ENCODE data around the gene CAMK2G.
"Not testable (repeated sequence)": the region's sequence is repeated elsewhere in the genome, so short reads cannot be mapped to it uniquely, and the experiment has no call there.

Gene CAMK2G

DNA sequence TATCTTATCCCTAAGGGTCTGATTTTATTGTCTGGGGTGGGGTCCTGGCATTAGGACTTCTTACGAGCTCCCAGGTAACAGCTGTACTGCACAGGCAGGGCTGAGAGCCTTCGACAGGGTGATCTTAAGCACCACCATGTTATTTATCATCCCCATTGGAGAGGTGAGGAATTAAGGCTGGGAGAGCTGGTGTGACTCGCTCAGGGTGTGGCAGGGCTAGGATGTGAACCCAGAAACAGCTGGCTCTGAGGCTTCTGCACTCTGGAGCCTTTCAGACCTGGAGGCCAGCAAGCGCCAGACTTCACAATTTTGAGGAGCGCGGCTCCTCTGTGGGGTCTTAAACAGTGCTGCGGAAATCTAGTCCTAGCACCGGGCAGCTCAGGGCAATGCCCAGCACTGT lies 35.5 kb downstream of the CAMK2G start:
- DNase-seq = no peak

DNA sequence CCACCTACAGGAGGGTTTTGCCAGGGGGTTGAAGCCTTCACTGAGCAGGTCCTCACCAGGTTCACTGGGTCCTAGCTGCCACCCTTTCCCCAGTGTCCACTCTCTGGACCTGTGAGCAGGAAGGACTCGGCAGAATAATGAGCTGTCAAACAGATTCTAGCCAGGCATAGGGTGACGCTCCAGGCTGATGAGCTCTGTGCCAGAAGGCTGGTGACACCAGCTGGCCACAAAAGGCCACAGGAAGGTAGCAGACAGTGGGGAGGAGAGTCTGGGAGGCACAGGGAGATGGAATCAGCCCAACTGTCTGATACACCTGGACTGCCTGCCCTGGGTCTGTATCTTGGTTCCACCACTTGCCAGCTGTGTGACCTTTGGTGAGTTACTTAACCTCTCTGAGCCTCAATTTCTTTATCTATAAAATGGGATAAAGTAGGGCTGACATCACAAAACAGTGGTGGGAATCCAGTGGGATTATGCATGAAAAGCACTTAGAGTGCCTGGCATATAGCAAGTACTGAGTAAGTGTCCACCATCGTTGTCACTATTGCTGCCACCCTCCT lies 36.3 kb downstream of the CAMK2G start:
- DNase-seq = no peak

DNA sequence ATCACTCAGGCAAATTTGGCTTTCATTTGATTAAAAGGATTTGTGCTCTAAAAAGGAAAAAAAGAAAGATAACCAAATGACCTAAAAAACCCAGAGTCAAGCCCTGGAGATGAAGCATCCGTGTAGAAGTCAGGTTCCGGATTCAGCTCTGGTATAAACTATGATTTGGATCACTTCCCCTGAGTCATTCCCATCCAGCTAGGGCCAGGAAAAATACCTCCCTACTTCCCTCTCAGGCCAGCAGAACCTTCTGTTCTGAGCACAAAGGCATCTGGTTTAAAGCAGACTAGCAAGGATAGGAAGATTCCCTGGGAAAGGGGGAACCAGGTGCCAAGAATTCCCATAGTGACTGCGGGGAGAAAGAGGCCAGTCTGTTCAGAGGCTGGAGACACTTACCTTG lies 37.3 kb downstream of the CAMK2G start:
- DNase-seq = no peak

DNA sequence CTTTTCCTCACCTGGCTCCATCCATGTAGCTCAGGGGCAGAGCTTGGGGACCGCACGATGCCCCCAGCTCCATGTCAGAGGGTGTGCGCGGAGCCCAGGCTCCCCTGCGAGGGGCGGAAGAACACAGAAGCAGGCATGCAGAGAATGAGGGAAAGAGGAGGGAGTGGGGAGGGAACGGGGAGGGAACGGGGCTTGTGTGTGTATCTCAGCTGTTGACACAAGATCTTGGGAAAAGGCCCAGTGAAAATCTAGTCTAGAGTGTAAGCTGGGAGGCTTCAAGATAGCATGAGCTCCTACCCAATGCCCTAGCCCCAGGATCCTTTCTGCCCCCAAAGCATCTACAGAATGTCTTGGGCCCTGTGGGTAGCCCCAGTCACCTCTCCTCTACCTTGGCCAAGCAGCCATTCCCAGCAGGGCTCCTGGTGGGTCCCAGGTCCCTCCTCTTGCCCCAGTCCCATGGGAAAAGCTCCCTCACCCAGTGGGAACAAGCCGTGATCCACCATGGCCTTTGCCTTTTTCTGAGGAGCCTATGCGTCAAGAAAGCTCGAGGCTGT lies 37.9 kb downstream of the CAMK2G start:
- DNase-seq = no peak

DNA sequence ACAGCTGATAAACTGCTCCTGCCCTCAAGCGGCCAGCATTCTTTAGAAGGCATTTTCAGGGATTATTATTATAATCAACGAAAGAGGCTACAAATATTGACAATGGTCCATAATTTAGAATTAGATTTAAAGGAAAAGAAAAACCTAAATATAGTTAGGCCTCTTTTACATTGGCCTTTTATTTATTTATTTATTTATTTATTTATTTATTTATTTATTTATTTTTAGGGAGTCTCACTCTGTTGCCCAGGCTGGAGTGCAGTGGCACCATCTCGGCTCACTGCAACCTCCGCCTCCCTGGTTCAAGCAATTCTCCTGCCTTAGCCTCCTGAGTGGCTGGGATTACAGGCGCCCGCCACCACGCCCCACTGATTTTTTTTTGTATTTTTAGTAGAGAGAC lies 45.3 kb downstream of the CAMK2G start:
- DNase-seq = not testable (repeated sequence)

DNA sequence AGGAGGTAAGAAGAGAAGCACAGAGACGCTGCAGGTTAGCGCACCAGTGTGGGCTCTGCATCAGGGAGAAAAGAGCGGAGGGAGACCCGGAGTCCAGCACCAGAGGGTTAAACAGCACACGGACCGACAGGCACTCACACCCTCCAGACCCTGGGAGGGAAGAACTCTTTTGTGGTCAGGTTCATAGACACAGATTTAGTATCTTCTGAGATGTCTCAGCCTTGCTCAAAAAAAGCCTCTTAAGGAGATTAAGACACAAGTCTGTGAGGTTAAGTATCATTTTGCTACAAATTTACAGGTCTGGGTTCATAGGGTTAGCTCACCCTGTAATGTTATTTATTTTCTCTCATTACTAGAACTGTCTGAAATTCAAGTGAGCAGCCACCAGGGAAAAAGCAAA lies 46.2 kb downstream of the CAMK2G start:
- no peak for DNase-seq

DNA sequence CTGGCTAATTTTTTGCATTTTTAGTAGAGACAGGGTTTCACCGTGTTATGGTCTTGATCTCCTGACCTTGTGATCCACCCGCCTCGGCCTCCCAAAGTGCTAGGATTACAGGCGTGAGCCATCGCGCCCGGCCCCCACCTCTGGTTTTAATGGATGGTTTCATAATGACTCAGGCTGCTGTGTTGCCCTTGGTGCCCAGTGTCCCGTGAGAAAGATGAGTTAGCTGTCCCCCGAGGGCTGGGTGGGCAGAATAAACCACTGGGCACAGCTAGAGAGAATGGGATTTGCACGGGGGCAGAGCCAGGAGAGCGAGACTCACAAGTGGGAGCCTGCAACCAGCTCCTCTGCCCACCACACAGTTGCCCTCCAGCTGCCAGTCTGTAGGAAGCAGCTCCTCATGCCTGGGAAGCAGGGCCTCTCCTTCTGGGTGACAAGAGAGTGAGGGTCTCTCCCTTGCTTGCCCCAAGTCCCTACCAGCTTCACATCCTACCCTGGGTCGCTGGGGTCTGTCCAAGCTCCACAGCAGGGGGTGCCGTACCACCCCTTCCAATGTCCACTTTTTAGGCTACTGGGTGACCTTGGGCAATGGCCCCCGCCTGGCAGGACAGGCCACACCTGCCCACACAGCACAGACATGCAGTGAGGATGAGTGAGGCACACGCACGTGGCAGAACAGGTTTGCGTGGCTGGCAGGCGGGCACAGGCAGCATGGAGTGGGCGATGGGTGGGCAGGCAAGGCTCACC lies 46.8 kb downstream of the CAMK2G start:
- no peak for DNase-seq

DNA sequence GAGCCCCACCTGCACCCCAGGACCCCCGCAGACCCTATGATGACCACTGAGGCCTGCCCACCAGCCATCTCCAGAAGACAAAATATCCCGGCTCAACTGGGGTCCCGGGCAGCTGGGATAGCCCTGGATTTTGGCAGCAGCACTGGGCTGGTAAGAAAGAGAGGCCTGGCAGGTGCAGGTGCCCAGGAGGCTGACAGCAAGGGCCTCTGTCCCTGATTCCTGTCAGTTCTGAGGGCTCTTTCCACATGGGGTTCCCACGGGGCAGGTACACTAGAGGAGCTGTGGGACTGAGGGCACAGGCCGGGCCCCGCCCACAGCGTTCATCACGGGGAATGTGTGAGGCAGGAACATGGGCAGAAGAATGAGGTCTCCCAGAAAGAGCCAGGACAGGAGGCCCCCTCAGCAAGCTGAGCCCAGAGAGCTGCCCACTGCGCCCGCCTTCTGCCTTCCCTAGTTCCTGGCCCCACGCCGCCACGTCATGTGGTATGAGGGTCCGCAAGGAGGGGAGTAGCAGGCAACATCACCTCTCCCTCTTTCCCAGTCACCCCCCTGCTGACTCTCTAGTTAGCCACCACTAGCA lies 50.1 kb downstream of the CAMK2G start:
- DNase-seq = no peak

DNA sequence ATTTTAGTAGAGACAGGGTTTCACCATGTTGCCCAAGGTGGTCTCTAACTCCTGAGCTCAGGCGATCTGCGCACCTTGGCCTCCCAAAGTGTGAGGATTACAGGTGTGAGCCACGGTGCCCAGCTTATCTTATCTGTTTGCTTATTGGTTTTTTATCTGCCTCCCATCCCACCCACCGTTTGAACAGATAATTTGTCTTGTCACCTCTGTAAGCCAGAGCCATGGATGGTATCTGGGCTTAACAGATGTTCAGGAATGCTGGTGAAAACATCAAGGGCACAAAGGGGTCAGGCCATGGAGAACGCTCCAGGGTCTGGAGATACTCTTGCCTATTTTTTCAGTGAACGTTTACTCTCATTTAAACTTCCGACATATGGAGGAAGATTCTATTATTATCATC lies 51.0 kb downstream of the CAMK2G start:
- no peak for DNase-seq

DNA sequence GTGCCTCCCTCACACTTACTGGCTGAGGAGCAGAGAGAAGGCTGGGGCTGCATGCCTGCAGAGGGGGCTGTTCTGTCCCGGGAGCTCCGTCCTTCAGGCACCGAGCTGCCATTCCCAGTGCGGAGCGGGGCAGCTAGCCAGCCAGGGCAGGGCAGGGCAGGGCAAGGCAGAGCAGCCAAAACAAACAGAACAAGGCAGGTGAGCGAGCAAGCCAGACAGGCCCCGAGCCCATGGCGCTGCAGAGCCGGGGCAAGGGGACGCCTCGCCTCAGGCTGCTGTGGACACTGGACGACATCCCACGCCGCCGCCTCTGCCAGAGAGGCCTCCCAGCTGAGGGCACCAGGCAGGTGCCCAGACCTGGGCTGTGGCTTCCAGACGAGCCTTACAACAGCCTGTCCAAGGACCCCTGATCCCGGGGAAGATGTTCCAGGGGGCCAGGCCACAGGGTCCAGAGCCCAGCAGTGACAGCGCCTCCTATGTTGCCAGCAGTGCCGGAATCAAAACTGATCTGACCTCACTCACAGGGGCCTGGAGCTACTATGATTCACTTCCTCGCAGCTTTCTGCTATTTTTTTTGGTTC lies 54.8 kb downstream of the CAMK2G start:
- DNase-seq = no peak

DNA sequence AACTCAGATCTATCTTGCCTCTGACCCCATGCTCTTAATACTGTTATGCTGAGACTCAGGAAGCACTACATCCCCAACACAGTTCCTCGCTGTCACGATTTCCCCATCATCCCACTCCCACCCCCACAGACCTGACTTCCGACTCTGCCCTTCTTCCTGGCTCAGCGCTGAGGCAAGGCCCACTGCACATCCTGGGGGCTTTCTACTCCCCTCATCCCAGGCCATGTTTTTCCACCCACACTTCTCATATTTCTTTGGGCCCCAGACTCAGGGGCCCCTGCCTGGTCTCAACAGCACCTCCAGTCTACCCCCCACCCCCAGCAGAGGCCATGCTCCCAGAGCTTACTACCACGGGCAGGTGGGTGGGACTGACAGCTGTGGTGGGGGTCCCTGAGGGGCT lies 55.3 kb downstream of the CAMK2G start:
- DNase-seq = no peak

DNA sequence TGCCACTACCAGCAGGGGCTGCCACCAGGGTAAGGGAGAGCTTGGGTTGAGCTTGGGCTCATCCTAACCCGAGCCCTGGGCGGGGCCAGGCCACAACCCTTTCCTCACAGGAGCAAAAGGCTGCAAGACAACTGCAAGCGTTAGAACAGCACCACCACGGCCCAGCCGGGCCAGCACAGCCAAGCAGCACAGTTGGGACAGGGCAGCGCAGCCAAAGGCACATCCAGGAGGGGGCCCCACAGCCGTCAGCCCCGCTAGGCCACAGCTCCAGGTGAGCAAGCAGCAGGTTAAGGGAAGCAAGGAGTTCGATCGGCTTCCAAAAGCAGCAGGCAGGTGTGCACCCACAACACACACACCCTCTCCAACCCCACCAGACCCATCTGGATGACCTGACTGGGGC lies 56.0 kb downstream of the CAMK2G start:
- DNase-seq = no peak

DNA sequence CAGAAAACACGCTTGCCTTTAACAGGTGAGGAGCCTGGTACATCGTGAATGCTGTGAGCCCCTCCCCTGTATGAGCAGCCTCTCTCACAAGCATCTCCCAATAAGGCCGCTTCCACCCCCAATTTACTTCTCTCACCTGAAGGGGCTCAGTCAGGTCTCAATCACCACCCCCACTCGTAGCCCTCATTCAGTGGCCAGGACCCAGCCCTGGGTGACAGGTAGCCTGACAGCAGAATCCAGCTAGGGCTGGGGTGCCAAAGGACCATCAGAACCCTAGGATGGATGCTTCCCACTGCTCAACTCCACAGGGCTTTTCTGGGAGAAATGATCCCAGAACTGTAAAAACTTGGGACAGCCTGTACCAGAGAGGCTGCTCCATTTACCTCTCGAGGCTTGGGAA lies 56.5 kb downstream of the CAMK2G start:
- no peak for DNase-seq

DNA sequence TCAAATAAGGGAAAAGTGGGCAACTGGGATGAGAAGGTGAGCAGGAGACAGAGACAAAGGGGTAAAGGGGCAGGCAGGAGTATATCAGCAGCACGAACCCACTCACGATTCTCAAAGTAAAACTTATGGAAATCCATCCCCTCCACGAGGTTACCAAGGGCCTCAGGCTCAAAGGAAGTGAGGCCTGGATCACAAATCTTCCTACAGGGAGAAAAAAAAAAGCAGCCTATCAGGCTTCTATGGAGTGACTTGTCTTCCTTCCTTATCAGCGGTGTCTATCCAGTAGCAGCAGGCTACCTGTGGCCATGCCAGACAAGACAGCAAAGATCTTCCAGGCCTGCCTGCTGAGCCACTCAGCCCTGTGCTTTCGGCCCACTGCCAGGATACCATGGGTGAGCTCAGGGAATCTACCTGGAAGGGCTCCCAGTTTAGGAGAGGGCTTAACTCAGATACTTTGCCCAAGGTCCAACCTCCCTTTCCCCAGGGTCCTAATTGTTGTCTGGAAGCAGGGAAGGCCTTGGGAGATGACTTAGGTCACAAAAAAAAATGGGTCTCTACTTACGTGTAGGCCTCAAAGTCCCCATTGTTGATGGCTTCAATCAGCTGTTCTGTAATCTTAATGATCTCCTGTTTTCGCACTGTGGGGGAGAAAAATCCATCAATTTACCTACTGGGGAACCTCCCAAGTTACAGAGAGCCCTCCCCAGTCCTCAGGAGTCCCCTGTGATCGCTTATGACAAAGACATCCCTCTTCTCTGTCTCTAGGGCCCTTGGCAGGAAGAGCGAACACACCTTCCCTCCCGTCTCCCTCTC lies 57.2 kb downstream of the CAMK2G start:
- no peak for DNase-seq

DNA sequence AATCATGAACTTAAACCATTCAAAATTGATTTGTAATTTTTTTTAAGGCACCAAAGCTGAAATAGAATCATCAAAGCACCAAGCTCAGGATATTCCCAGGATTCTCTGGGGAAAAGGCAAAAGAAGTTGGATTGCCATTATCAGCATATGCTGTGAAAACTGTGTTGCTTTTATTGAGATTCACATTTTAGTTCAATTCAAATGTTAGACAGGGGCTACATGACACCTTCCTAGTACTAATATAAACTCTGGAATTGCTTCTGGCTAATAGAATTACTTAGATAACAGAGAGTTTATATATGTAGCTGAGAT lies 58.7 kb downstream of the CAMK2G start:
- DNase-seq = no peak

DNA sequence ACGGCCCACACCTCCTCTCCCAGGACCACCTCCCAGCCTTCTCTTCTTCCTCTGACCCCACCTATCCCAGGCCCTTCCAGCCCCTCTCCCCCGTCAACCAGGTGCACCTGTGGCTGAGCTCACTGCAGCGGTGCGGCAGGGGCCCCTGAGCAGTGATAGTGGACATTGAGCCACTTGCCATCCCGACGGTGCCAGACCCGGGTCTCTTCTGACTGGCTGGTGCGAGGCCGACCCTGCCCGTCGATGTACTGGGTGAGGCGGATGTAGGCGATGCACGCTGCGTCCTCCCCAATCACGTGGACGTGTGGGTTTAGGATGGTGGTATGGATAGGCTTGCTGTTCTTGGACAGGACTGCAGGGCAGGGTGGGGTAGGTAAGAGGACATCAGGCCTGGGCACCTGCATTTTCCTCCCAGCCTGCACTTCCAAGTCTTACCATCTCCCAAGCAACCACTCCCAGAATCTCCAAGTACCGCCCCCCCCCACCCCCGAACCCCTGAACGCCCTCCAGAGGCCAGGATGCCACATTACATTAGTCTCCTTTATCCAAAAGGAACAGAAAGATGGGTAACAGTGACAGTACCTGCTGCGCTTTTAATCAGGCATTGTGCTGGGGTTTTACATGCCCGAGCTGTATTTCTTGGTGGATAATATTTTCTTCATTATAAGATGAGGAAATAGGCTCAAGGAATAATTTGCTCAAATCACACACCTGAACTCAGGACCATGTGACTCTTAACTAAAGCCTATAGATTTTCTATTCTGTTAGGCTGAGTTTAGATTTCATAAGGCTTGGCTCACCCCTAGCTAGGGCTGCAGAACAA lies 59.2 kb downstream of the CAMK2G start:
- DNase-seq = no peak

DNA sequence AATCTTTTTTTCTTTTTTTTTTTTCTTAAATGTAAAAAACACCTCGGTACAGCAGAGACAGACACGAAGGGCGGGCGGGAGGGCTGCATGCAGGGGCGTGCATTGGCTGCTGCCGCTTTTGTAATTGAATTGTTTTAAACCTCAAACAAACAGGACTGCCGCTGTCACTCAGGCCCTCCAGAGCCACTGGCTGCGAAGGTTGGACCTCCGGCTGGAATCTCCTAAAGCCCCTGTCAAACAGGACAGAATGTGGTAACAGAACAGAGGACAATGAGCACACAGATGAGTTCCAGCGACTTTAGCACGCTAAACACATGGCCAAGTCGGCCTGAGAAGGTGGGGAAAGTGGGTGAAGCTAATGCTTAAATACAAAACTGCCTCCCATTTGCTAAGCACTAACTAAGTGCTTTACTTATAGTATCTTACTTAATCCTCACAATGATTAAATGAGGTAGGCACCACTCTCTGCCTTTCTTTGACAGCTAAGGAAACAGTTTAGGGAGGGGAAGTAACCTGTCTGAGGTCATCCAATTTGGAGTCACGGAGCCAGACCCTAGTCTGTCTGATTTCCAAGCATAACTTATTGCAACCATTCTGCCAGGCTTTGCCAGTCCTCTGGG lies 60.0 kb downstream of the CAMK2G start:
- no peak for DNase-seq

DNA sequence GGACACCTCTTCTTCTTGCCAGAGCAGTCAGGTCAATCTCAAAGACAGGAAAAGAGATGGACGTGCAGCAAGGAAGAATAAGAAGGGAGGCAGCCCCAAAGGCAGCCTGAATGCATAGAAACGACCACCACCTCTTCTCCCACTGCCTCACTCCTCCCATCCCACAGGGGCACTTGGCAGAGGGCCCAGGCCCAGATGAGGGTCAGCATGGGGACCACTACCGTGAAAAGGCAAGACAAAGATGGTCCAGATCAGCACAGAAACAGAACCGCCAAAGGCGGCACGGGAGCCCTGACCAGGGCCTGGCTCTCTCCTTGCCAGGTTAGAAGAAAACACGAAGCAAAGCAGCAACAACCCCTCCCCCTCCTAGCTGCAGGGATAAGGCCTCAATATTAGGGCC lies 61.0 kb downstream of the CAMK2G start:
- DNase-seq = no peak

DNA sequence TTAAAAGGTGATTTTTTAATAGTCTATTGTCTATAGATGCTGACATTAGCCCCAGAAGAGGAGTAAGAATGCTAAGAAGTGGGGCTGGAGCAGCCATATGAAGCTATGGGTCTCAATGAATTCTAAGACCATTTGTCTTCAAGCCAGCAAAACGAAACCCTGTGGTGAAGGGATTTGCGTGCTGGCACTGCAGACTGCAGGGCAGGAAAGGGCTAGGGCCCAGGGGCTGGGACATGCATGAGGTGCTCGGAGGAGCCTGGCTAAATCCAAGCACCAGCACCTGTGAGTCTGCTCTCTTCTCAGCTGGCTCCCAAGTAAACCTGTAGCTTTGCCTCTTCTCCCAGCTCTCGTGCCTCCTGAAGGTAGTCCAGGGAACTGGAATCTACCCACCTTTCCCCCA lies 61.7 kb downstream of the CAMK2G start:
- no peak for DNase-seq

DNA sequence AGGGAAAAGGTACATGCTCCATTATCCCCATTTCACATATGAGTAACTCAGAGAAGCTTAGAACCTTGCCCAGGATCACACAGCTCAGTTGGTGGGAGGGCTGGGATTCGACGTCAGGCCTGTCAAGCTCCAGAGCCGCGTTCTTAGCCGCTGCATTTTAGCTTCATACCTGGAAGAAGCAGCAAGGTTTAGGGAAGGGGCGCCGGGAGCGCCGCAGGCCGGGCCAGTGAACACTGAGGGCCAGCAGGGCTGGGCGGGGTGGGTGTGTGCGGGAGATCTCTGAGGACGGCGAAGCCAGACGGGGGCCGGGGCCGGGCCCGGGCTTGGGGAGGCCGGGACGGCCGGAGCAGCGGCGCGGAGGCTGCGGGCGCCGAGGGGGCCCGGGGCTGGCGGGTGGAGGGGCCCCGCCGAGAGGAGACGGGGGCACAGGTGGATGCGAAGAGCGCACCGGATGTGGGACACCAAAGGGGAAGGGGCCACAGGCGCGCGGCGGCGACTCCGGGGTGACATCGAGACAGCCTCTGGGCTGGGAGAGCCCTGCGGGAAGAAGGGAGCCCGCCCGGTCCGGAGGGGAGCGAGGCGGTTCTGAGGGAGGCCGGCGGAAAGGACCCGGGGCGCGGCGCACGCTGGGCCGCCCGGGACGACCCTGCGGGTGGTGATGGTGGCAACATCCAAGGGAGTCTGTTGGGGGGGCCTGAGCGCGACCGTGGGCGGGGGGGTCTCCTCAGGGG lies 63.5 kb downstream of the CAMK2G start:
- peak; percentile 44 for DNase-seq

DNA sequence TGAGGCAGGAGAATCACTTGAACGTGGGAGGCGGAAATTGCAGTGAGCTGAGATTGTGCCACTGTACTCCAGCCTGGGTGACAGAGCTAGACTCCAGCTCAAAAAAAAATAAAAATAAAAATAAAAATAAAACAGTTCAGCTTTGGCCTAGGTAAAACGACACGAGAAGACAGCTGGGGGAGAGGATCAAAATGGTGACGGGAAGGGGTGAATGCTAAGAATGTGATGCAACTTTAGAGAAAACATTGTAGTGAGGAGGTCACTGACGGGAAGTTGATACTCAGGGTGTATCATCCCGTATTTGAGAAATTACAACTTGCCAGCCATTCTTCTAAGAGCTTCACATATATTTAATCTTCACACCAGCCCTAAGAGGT lies 64.0 kb downstream of the CAMK2G start:
- DNase-seq = no peak
